Gastroesophageal sphincter (tissue), 4 donors: ENCODE data around the gene LRRC31. TPM values are rescaled to one million over a fixed set of nuclear protein-coding genes. Genes with fewer than 3 reads are reported as not detected.

Source experiments
- ATAC-seq: fragments of 150-250 bp; one replicate; pipeline ENCODE4 v1.9.1; 2016; ENCODE audit warnings: mild to moderate bottlenecking, moderate library complexity
- H3K27ac ChIP-seq, 4 donors: fragments of 200-600 bp; sonication (generic) in 3 of 4; 1 replicate in 3 of 4; 2 replicates in 1 of 4; pipeline ENCODE4 v1.5.1; 2016 to 2019
- H3K27me3 ChIP-seq: fragments of 200-600 bp; sonication (generic); one replicate; pipeline ENCODE4 v1.5.1; 2019
- H3K36me3 ChIP-seq, 2 donors: fragments of 200-600 bp; sonication (generic); one replicate each; pipeline ENCODE4 v1.5.1; 2019; ENCODE audit warnings: control low read depth in 1 of 2
- H3K4me1 ChIP-seq, 3 donors: fragments of 200-600 bp; sonication (generic); 1 replicate in 2 of 3; 2 replicates in 1 of 3; pipeline ENCODE4 v1.5.1; 2016 to 2019; ENCODE audit warnings: control low read depth in 2 of 3
- H3K4me3 ChIP-seq, 2 donors: fragments of 200-600 bp; sonication (generic); one replicate each; pipeline ENCODE4 v1.5.1; 2019; ENCODE audit warnings: mild to moderate bottlenecking in 1 of 2, moderate library complexity in 1 of 2
- H3K9me3 ChIP-seq, 3 donors: fragments of 200-600 bp; sonication (generic); one replicate each; pipeline ENCODE4 v1.5.1; 2017 to 2019; ENCODE audit warnings: control low read depth in 2 of 3
- CTCF ChIP-seq, 4 experiments: fragments of 200-600 bp in 2 of 4; fragments of 450-650 bp in 2 of 4; sonication (generic) in 1 of 4; IDR thresholded peaks; one replicate each; pipeline ENCODE4 v1.5.1; 2017 to 2019; ENCODE audit warnings: antibody characterized with exemption in 4 of 4, mild to moderate bottlenecking in 2 of 4, moderate library complexity in 2 of 4
- EP300 ChIP-seq: sonication (generic); formaldehyde crosslinking; IDR thresholded peaks from one replicate; pipeline ENCODE4 v1.6.1; 2017; ENCODE audit warnings: antibody characterized with exemption, mild to moderate bottlenecking
- POLR2A ChIP-seq, 2 donors: fragments of 450-650 bp; IDR thresholded peaks; one replicate each; pipeline ENCODE4 v1.6.1; 2017; ENCODE audit warnings: antibody characterized with exemption in 2 of 2, mild to moderate bottlenecking in 2 of 2, moderate library complexity in 1 of 2
- POLR2AphosphoS5 ChIP-seq: sonication (generic); formaldehyde crosslinking; IDR thresholded peaks from one replicate; pipeline ENCODE4 v1.6.1; 2017; ENCODE audit warnings: antibody characterized with exemption
- WGBS, 2 donors: methylation state at CpG; one replicate each; pipeline ENCODE4 v1.1.5; 2018; ENCODE audit warnings: low coverage in 1 of 2; 5-methylcytosine and 5-hydroxymethylcytosine counted together
- total RNA-seq, 4 donors: library from RNA; depleted of rRNA; stranded (reverse); fragments of >200 nt; gene quantifications; one replicate each; pipeline ENCODE4 v1.1.0, GENCODE V29; 2016

LRRC31 gene
- total RNA-seq, 4 donors from 2014 or later = 0.35 TPM; not detected in 3

- Histone ChIP-seq H3K27me3 (no peaks in the 10 kb centered on the region), H3K4me3 (no peak overlapping the region), H3K9me3 (no peaks in the 10 kb centered on the region), H3K4me1 (no peaks in the 10 kb centered on the region), H3K36me3 (no peaks in the 10 kb centered on the region), H3K27ac (no peak overlapping the region)
- WGBS, 2 donors = 47 to 74% methylated on average over 5 to 7 of the region's 7 CpGs
- TF ChIP-seq POLR2AphosphoS5 (no peak), CTCF (IDR thresholded peaks at IDR 0.05) (no peak), POLR2A (IDR thresholded peaks at IDR 0.05) (no peak), EP300 (no peak)
- ATAC-seq = no peak
These were observed 24.4 kb upstream of the LRRC31 start for GRCh38 chr3:169894110-169894509.

GRCh38 chr3:169891886-169892285, 22.2 kb upstream of the LRRC31 start:
- WGBS, 2 donors = 75% methylated on average over 4 of the region's 7 CpGs; no CpG with 5 or more reads in 1 of the 2 donors
- Histone ChIP-seq H3K4me3 (no peak overlapping the region), H3K4me1 (peaks cover 0 to 5% (median 0%) of the 10 kb centered on the region in 3 donors), H3K9me3 (no peaks in the 10 kb centered on the region), H3K27ac (no peak overlapping the region), H3K27me3 (no peaks in the 10 kb centered on the region), H3K36me3 (no peaks in the 10 kb centered on the region)
- TF ChIP-seq POLR2AphosphoS5 (no peak), POLR2A (IDR thresholded peaks at IDR 0.05) (no peak), CTCF (IDR thresholded peaks at IDR 0.05) (no peak), EP300 (no peak)
- ATAC-seq = no peak

GRCh38 chr3:169886671-169887070, 16.9 kb upstream of the LRRC31 start:
- Histone ChIP-seq H3K27me3 (no peaks in the 10 kb centered on the region), H3K4me3 (no peak overlapping the region), H3K9me3 (no peaks in the 10 kb centered on the region), H3K4me1 (peaks cover 0 to 14% (median 0%) of the 10 kb centered on the region in 3 donors), H3K36me3 (no peaks in the 10 kb centered on the region), H3K27ac (peak overlapping the region in 1 of 4 donors; percentile 29)
- WGBS, 2 donors = 17 to 24% methylated on average over 3 to 5 of the region's 5 CpGs
- ATAC-seq = peak; percentile 85
- peak; percentile 46 for TF ChIP-seq POLR2AphosphoS5
- no peak for TF ChIP-seq CTCF (IDR thresholded peaks at IDR 0.05)
- no peak for TF ChIP-seq EP300
- no peak for TF ChIP-seq POLR2A (IDR thresholded peaks at IDR 0.05)

- no peak for TF ChIP-seq EP300
- no peak for TF ChIP-seq CTCF (IDR thresholded peaks at IDR 0.05)
- TF ChIP-seq POLR2AphosphoS5 = no peak
- TF ChIP-seq POLR2A (IDR thresholded peaks at IDR 0.05) = no peak
These were observed 11.0 kb upstream of the LRRC31 start for GRCh38 chr3:169880576-169881250.

More at GRCh38 chr3:169880576-169881250, 11.0 kb upstream of the LRRC31 start:
- H3K27ac ChIP-seq = no peak overlapping the region
- no peaks in the 10 kb centered on the region for H3K36me3 ChIP-seq
- no peaks in the 10 kb centered on the region for H3K4me1 ChIP-seq
- 80 to 82% methylated on average over 1 to 3 of the region's 4 CpGs for WGBS, 2 donors
- no peaks in the 10 kb centered on the region for H3K9me3 ChIP-seq
- no peak for ATAC-seq
- no peak overlapping the region for H3K4me3 ChIP-seq
- no peaks in the 10 kb centered on the region for H3K27me3 ChIP-seq
